Adrenal gland (tissue), 12 donors: ENCODE data around the gene PCLO. TPM values are rescaled to one million over a fixed set of nuclear protein-coding genes. Genes with fewer than 3 reads are reported as not detected.

ENCODE experiments used
- DNase-seq, 7 donors: peaks; one replicate each; pipeline ENCODE4 v3.0.0-alpha.2; 2019 to 2020
- H3K27ac ChIP-seq, 5 donors: fragments of 200-600 bp; sonication (generic) in 4 of 5; 1 replicate in 3 of 5; 2 replicates in 2 of 5; pipeline versions ENCODE4 v1.5.1 to v1.8.0; 2016 to 2020; ENCODE audit warnings: mild to moderate bottlenecking in 1 of 5
- H3K27me3 ChIP-seq: fragments of 200-600 bp; 2 replicates; pipeline ENCODE4 v1.8.0; 2021
- H3K36me3 ChIP-seq, 2 donors: fragments of 200-600 bp; replicated peaks in 1 of 2; 1 replicate in 1 of 2; 2 replicates in 1 of 2; pipeline versions ENCODE4 v1.5.1 to v1.8.0; 2018 to 2022
- H3K4me1 ChIP-seq, 2 donors: fragments of 200-600 bp; replicated peaks in 1 of 2; 1 replicate in 1 of 2; 2 replicates in 1 of 2; pipeline versions ENCODE4 v1.5.1 to v1.8.0; 2018 to 2021
- H3K4me3 ChIP-seq, 4 donors: fragments of 200-600 bp; sonication (generic) in 3 of 4; one replicate each; pipeline ENCODE4 v1.5.1; 2016 to 2018
- H3K9me3 ChIP-seq, 3 donors: fragments of 200-600 bp; sonication (generic) in 1 of 3; replicated peaks in 1 of 3; 1 replicate in 2 of 3; 2 replicates in 1 of 3; pipeline versions ENCODE4 v1.5.1 to v1.8.0; 2016 to 2021
- POLR2A ChIP-seq, 2 donors: fragments of 450-650 bp; IDR thresholded peaks; one replicate each; pipeline ENCODE4 v1.6.1; 2017; ENCODE audit warnings: antibody characterized with exemption in 2 of 2, mild to moderate bottlenecking in 2 of 2, moderate library complexity in 1 of 2
- WGBS, 4 donors: extraction: QIAGEN DNeasy Blood & Tissue Kit in 2 of 4; methylation state at CpG; one replicate each; pipeline versions ENCODE4 v1.1.5 to v1.1.7; 2013 to 2017; 5-methylcytosine and 5-hydroxymethylcytosine counted together
- intact Hi-C, 2 donors: fragments of 100-400 bp; cut with DNase I; formaldehyde crosslinking; loops; one replicate each; pipeline versions ENCODE4 v1.14.1 to v1.15.0; 2022 to 2023
- polyA plus RNA-seq, 3 donors: library from polyadenylated mRNA; stranded (reverse); fragments of 200-250 nt in 2 of 3; fragments of 350-450 nt in 1 of 3; fragmentation: Illumina TruSeq in 1 of 3; extraction: RNeasy Lipid Tissue Mini Kit (QIAGEN cat#74804) in 1 of 3; gene quantifications; one replicate each; pipeline ENCODE4 v1.2.3, GENCODE V29; 2013 to 2014
- total RNA-seq, 9 donors: library from RNA; depleted of rRNA in 4 of 9; stranded (reverse); fragments of >200 nt in 4 of 9; fragments of 120-200 nt in 1 of 9; fragmentation: NEBNext Ultra II Directional in 1 of 9; extraction: Animal tissue kit (Norgen Biotek cat#: 25700) in 1 of 9; gene quantifications; one replicate each; pipeline versions ENCODE4 v1.1.0 to v1.2.4, GENCODE V29; 2013 to 2023
- TF ChIP-seq, protein P1 (sequence below), 6 experiments: fragments of 450-650 bp in 4 of 6; fragments of 200-600 bp in 2 of 6; sonication (generic) in 1 of 6; IDR thresholded peaks; 1 replicate in 5 of 6; 2 replicates in 1 of 6; pipeline versions ENCODE4 v1.5.1 to v1.8.0; 2016 to 2021; ENCODE audit warnings: antibody characterized with exemption in 6 of 6, mild to moderate bottlenecking in 2 of 6, moderate library complexity in 1 of 6
- donor health status: healthy with polysubstance abuse.
- donor health status: Bipolar disorder and iron deficiency.
- donor health status: DM: yes; HTN: yes; CAD: no.
- donor health status: DM: no; HTN: no; CAD: no.
- donor health status: DM: no; HTN: no; CAD: no.
- donor health status: DM: yes; HTN: yes; CAD: no.

The PCLO gene
- total and polyA plus RNA-seq, 12 donors: 1.8 to 17.1 (median 9.6) TPM

DNA sequence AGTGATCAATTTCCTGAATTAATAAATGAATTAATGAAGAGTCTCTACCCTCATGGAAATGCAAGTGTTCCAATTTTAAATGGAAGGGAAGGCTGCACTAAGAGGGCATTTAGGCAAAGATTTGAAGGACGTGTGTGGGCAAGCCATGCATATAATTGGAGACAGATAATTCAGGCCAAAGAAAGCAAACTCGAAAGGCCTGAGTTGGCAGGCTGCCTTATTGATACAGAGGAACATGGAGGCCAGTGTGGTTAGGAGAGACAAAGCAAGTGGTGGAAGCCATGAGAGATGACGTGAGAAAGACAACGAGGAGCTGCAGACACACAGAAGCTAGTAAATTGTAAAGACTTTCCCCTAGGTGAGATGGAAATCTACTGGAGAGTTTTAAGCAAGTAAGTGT lies 15.4 kb upstream of the PCLO start:
- intact Hi-C loops: no loop called here
- peaks cover 0 to 5% (median under 1%) of the 10 kb centered on the region in 3 donors for H3K9me3 ChIP-seq
- H3K4me1 ChIP-seq: no peaks in the 10 kb centered on the region
- TF ChIP-seq POLR2A (IDR thresholded peaks at IDR 0.05): no peak
- TF ChIP-seq, protein P1, sequence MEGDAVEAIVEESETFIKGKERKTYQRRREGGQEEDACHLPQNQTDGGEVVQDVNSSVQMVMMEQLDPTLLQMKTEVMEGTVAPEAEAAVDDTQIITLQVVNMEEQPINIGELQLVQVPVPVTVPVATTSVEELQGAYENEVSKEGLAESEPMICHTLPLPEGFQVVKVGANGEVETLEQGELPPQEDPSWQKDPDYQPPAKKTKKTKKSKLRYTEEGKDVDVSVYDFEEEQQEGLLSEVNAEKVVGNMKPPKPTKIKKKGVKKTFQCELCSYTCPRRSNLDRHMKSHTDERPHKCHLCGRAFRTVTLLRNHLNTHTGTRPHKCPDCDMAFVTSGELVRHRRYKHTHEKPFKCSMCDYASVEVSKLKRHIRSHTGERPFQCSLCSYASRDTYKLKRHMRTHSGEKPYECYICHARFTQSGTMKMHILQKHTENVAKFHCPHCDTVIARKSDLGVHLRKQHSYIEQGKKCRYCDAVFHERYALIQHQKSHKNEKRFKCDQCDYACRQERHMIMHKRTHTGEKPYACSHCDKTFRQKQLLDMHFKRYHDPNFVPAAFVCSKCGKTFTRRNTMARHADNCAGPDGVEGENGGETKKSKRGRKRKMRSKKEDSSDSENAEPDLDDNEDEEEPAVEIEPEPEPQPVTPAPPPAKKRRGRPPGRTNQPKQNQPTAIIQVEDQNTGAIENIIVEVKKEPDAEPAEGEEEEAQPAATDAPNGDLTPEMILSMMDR (IDR thresholded peaks at IDR 0.05): no peak
- no peak overlapping the region for H3K27ac ChIP-seq
- WGBS, 4 donors: 59 to 65% (median 63%) methylated on average over 4 of the region's 4 CpGs
- no peaks in the 10 kb centered on the region for H3K36me3 ChIP-seq
- H3K27me3 ChIP-seq: no peaks in the 10 kb centered on the region
- no peak for DNase-seq
- no peak overlapping the region for H3K4me3 ChIP-seq

DNA sequence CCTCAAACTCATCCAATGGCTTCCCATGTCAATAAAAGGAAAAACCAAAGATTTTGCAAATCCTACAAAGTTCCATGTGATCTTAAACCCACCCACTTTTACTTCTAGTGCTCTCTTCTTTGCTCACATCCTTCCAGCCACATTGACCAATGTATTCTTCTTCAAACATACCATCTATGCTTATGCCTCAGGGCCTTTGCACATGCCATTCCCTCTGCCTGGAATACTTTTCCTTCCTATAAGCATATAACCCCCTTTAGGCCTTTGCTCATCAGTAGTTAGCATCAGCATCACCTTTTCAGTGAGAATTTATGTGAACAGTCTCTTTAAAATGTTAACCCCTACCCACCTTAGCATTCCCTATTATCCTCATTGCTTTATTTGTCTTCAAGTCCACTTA lies 11.0 kb upstream of the PCLO start:
- Histone ChIP-seq H3K9me3 (no peaks in the 10 kb centered on the region), H3K4me1 (no peaks in the 10 kb centered on the region), H3K4me3 (no peak overlapping the region), H3K36me3 (no peaks in the 10 kb centered on the region), H3K27ac (no peak overlapping the region), H3K27me3 (no peaks in the 10 kb centered on the region)
- intact Hi-C loops: loop anchor here in 1 of 2 donors (5.0 kb wide), 1 partner anchor 346 kb away; no protein-coding TSS in a partner anchor
- TF ChIP-seq, protein P1 (IDR thresholded peaks at IDR 0.05): no peak
- TF ChIP-seq POLR2A (IDR thresholded peaks at IDR 0.05): no peak
- DNase-seq: no peak

DNA sequence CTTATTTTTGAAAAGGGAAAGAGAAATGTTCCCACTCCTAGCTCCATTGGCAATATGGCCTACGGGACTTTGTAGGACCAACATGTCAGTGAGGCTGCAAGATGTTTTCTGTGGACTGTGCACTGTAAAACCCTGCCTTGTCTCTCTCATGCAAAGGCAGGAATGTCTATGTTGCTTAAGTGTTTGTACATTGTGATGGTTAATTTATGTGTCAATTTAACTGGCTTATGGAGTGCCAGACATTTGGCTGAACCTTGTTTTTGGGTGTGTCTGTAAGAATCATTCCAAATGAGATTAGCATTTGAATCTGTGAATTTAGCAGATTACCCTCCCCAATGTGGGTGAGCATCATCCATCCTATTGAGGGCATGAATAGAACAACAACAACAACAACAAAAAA lies 4.1 kb upstream of the PCLO start:
- no peak for TF ChIP-seq POLR2A (IDR thresholded peaks at IDR 0.05)
- TF ChIP-seq, protein P1 (IDR thresholded peaks at IDR 0.05): no peak
- H3K4me3 ChIP-seq: no peak overlapping the region
- intact Hi-C loops: no loop called here
- no peaks in the 10 kb centered on the region for H3K36me3 ChIP-seq
- H3K27ac ChIP-seq: no peak overlapping the region
- H3K9me3 ChIP-seq: no peaks in the 10 kb centered on the region
- H3K4me1 ChIP-seq: no peaks in the 10 kb centered on the region
- WGBS, 4 donors: 74 to 88% (median 82%) methylated on average over 1 of the region's 1 CpG
- no peak for DNase-seq
- no peaks in the 10 kb centered on the region for H3K27me3 ChIP-seq

DNA sequence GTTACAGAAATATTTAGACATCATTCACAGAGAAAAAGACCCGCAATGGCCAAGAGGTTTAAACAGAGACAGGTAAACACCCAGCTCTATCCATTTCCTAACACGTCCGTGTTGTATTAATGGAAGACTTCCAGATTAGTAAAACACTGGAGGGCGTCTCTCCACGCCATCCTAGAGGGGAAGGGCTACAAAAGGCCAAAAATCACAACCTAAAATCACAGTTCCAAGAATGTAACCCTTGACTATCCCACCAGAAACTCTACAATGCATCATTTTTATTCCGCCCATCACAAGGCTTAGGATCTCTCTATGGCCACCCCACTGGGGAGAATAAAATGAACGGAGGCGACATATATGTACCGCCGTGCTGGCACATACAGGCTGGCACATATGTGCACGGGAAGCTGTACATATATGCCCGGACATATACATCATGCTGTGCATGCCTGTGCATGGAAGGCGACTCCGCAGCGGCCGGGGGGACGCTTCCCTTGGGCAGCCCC lies 734 bp downstream of the PCLO start:
- no peak for TF ChIP-seq POLR2A (IDR thresholded peaks at IDR 0.05)
- TF ChIP-seq, protein P1 (IDR thresholded peaks at IDR 0.05): no peak
- H3K27ac ChIP-seq: peak overlapping the region in 4 of 5 donors; percentile 45 to 92 (median 64)

More for the DNA sequence above, 734 bp downstream of the PCLO start:
- Histone ChIP-seq H3K27me3 (no peaks in the 10 kb centered on the region), H3K4me1 (no peaks in the 10 kb centered on the region), H3K36me3 (no peaks in the 10 kb centered on the region), H3K9me3 (no peaks in the 10 kb centered on the region), H3K4me3 (peak overlapping the region in 2 of 4 donors; percentile 25 to 65)
- 2 to 5% (median 2%) methylated on average over 16 to 17 of the region's 17 CpGs for WGBS, 4 donors
- intact Hi-C loops: no loop called here
- DNase-seq: no peak
